Activated CD8-positive, alpha-beta T cell treated with anti-CD3 and anti-CD28 coated beads, Interleukin-2, amount 10 ng/mL, durations not matched to agents 7 days and 5 days (primary cell): ENCODE data around the gene DCTN2. TPM values are rescaled to one million over a fixed set of nuclear protein-coding genes. Genes with fewer than 3 reads are reported as not detected.
A peak's percentile ranks its signal among the peaks of the same experiment; 100 is the strongest.
"Not testable (repeated sequence)": the region's sequence is repeated elsewhere in the genome, so short reads cannot be mapped to it uniquely, and the experiment has no call there.

Experiments used
- ATAC-seq: fragments of 150-1000 bp; cut with Tn5 transposase; one replicate; pipeline ENCODE4 v1.10.0; 2021; ENCODE audit warnings: moderate library complexity
- CTCF ChIA-PET: fragments of 350-600 bp; sonication (Branson Sonifier 250); formaldehyde crosslinking; loops from one replicate; lab custom pipeline; 2021; ENCODE audit warnings: antibody characterized with exemption; lab: Charles Lee
- POLR2A ChIA-PET: fragments of 350-600 bp; sonication (Branson Sonifier 250); formaldehyde crosslinking; loops from one replicate; lab custom pipeline; 2021; ENCODE audit warnings: antibody characterized with exemption; lab: Charles Lee
- DNase-seq: peaks from one replicate; pipeline ENCODE4 v3.0.0-alpha.2; 2020
- H3K27ac Mint-ChIP-seq: one replicate; pipeline ENCODE4 v1.8.0; 2021; ENCODE audit warnings: mild to moderate bottlenecking, mixed read lengths
- H3K27me3 Mint-ChIP-seq: one replicate; pipeline ENCODE4 v1.8.0; 2021; ENCODE audit warnings: low read depth, mixed read lengths
- H3K36me3 Mint-ChIP-seq: one replicate; pipeline ENCODE4 v1.8.0; 2021; ENCODE audit warnings: low read depth, mixed read lengths
- H3K4me1 Mint-ChIP-seq: one replicate; pipeline ENCODE4 v1.8.0; 2021; ENCODE audit warnings: low read depth, mixed read lengths
- H3K4me3 Mint-ChIP-seq: one replicate; pipeline ENCODE4 v1.8.0; 2021; ENCODE audit warnings: mild to moderate bottlenecking, mixed read lengths
- H3K9me3 Mint-ChIP-seq: one replicate; pipeline ENCODE4 v1.8.0; 2022; ENCODE audit warnings: mixed read lengths; ENCODE audit not compliant: insufficient read depth
- total RNA-seq, 2 experiments: library from RNA; stranded (reverse); gene quantifications; one replicate each; pipeline ENCODE4 v1.2.3, GENCODE V29; 2021

Gene DCTN2
- total RNA-seq, 2 experiments from 2014 or later: 89.3 to 96.5 TPM

- H3K36me3 Mint-ChIP-seq: peaks cover 66% of the 10 kb centered on the region
- H3K4me1 Mint-ChIP-seq: peaks cover 51% of the 10 kb centered on the region
- no peak for DNase-seq
- ChIA-PET POLR2A (interaction anchor here (0.6 to 5.2 kb wide), 11 partner anchors 9 to 73 kb away, joined by 3 to 74 read pairs (median 9); partner anchors contain the start of genes ARHGAP9, DCTN2 and GLI1), CTCF (interaction anchor here (1.0 to 3.9 kb wide), 4 partner anchors 42 to 102 kb away, joined by 3 to 15 read pairs (median 6); partner anchors contain the start of gene GLI1)
- peak overlapping the region; percentile 100 for H3K27ac Mint-ChIP-seq
- no peaks in the 10 kb centered on the region for H3K27me3 Mint-ChIP-seq
- ATAC-seq: no peak
- no peaks in the 10 kb centered on the region for H3K9me3 Mint-ChIP-seq
- peak overlapping the region; percentile 86 for H3K4me3 Mint-ChIP-seq
Observed at GRCh38 chr12:57518920-57519795, 27.8 kb downstream of the DCTN2 start.

DNA sequence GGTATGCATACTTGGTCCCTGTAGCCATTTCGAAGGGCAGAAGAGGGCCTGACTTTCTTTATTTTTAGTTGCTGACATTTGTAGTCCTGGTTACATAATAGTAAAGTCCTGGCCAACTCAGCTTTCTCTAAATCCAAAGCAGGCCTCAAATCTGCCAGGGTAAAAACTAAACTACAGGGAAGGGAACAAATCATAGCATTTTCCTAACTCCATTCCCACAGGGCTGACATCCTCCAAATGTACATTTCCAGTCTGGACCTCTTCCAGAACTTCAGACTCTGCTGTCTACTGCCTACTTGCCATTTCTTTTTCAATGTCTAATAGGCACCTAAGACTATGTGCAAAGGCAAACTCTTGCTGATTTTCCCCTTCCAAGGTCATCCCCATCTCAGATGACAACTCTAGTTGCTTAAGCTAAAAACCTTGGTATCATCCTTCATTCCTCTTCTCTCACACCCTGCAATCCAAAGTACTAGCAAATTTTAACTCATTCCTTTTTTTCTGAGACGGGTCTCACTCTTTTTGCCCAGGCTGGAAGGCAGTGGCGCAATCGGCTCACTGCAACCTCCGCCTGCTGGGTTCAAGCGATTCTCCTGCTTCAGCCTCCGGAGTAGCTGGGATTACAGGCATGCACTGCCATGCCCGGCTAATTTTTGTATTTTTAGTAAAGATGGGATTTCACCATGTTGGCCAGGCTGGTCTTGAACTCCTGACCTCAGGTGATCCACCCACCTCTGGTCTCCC lies 28.6 kb downstream of the DCTN2 start:
- Mint-ChIP-seq H3K4me1 (peaks cover 42% of the 10 kb centered on the region), H3K36me3 (peaks cover 63% of the 10 kb centered on the region), H3K27me3 (no peaks in the 10 kb centered on the region)

GRCh38 chr12:57517718-57518117 lies 29.3 kb downstream of the DCTN2 start:
- not testable (repeated sequence) for ATAC-seq, H3K9me3 Mint-ChIP-seq, DNase-seq, H3K27ac Mint-ChIP-seq, H3K27me3 Mint-ChIP-seq, H3K4me3 Mint-ChIP-seq
- peaks cover 70% of the 10 kb centered on the region for H3K36me3 Mint-ChIP-seq
- peaks cover 41% of the 10 kb centered on the region for H3K4me1 Mint-ChIP-seq
- CTCF ChIA-PET: interaction anchor here (0.6 to 3.9 kb wide), 3 partner anchors 18 to 59 kb away, joined by 3 to 15 read pairs (median 11); no protein-coding TSS in a partner anchor
- POLR2A ChIA-PET: interaction anchor here (0.8 to 5.2 kb wide), 5 partner anchors 8 to 39 kb away, joined by 3 to 74 read pairs (median 4); partner anchors contain the start of genes ARHGAP9 and DCTN2

More for the DNA sequence above, 28.6 kb downstream of the DCTN2 start:
- ChIA-PET POLR2A (interaction anchor here (0.6 to 5.2 kb wide), 5 partner anchors 9 to 40 kb away, joined by 3 to 74 read pairs (median 4); partner anchors contain the start of gene ARHGAP9), CTCF (interaction anchor here (1.1 to 3.9 kb wide), 3 partner anchors 41 to 102 kb away, joined by 3 to 15 read pairs (median 11); no protein-coding TSS in a partner anchor)
- ATAC-seq (no peak), DNase-seq (no peak)
- Mint-ChIP-seq H3K9me3 (no peaks in the 10 kb centered on the region), H3K4me3 (peak overlapping the region; percentile 86), H3K27ac (peak overlapping the region; percentile 62)

DNA sequence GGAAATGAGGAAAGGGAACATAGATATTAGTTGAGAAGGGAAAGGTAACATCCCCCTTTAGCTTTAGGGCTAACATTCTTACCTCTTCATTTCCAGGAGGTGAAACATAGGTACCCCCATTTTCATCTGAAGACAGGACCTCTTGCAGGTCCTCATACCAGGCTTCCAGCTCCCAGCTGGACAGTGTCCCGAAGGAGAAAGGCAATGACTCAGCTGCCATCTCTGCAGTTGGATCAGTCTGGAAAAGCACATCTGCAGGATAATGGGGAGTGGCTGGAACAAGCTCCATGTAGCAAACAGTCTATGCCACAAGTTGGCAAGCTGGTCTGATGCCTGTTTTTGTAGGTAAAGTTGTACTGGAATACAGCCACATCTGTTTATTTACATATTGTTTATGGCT lies 29.8 kb downstream of the DCTN2 start:
- ChIA-PET POLR2A (interaction anchor here (0.8 to 5.2 kb wide), 2 partner anchors 29 to 39 kb away, joined by 3 to 74 read pairs; partner anchors contain the start of genes ARHGAP9 and DCTN2), CTCF (interaction anchor here (0.6 to 3.9 kb wide), 3 partner anchors 18 to 59 kb away, joined by 3 to 15 read pairs (median 11); no protein-coding TSS in a partner anchor)
- Mint-ChIP-seq H3K4me1 (peaks cover 44% of the 10 kb centered on the region), H3K36me3 (peaks cover 75% of the 10 kb centered on the region), H3K9me3 (no peaks in the 10 kb centered on the region), H3K4me3 (no peak overlapping the region), H3K27ac (no peak overlapping the region), H3K27me3 (no peaks in the 10 kb centered on the region)
- ATAC-seq (no peak), DNase-seq (no peak)

DNA sequence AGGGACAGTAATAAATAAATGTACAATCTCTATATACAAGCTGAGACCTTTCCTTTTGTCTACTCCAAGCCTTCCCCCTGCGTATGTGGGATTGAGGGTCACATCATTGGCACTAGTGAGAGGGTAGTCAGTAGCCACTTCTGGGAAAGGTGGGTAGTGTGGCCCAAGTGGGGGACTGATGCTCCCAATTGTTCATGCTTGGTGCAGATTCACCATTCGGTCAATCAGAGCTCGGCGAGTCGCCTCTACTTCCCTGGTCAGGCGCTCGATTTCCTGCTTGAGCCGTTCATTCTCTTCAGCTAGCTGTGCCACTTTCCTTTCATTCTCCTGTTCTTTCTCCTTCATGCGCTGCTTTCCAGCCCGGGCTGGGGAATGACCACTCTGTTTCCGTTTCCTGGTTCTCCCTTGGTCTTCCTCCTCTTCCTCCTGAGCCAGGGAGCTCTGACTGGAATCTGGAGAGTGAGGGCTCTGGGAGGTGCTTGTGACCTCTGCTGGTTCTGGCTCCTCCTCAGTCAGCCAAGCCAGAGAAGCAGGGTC lies 30.3 kb downstream of the DCTN2 start:
- ChIA-PET CTCF (interaction anchor here (0.6 to 3.9 kb wide), 4 partner anchors 17 to 58 kb away, joined by 3 to 15 read pairs (median 7); no protein-coding TSS in a partner anchor), POLR2A (interaction anchor here (5.2 kb wide), 1 partner anchor 38 kb away, joined by 74 read pairs; the partner anchor contains the start of gene ARHGAP9)

GRCh38 chr12:57515934-57516541 lies 31.0 kb downstream of the DCTN2 start:
- DNase-seq (no peak), ATAC-seq (no peak)
- ChIA-PET CTCF (interaction anchor here (1.3 to 3.9 kb wide), 4 partner anchors 35 to 64 kb away, joined by 3 to 15 read pairs (median 8); no protein-coding TSS in a partner anchor), POLR2A (interaction anchor here (1.2 to 5.2 kb wide), 2 partner anchors 10 to 37 kb away, joined by 3 to 74 read pairs; partner anchors contain the start of gene ARHGAP9)
- Mint-ChIP-seq H3K27ac (peak overlapping the region; percentile 13), H3K9me3 (no peaks in the 10 kb centered on the region), H3K4me3 (no peak overlapping the region), H3K27me3 (no peaks in the 10 kb centered on the region), H3K4me1 (peaks cover 32% of the 10 kb centered on the region), H3K36me3 (peaks cover 80% of the 10 kb centered on the region)

More for the DNA sequence above, 30.3 kb downstream of the DCTN2 start:
- Mint-ChIP-seq H3K27ac (peak overlapping the region; percentile 2), H3K36me3 (peaks cover 78% of the 10 kb centered on the region), H3K4me3 (no peak overlapping the region), H3K4me1 (peaks cover 39% of the 10 kb centered on the region), H3K9me3 (no peaks in the 10 kb centered on the region), H3K27me3 (no peaks in the 10 kb centered on the region)
- ATAC-seq (no peak), DNase-seq (no peak)

DNA sequence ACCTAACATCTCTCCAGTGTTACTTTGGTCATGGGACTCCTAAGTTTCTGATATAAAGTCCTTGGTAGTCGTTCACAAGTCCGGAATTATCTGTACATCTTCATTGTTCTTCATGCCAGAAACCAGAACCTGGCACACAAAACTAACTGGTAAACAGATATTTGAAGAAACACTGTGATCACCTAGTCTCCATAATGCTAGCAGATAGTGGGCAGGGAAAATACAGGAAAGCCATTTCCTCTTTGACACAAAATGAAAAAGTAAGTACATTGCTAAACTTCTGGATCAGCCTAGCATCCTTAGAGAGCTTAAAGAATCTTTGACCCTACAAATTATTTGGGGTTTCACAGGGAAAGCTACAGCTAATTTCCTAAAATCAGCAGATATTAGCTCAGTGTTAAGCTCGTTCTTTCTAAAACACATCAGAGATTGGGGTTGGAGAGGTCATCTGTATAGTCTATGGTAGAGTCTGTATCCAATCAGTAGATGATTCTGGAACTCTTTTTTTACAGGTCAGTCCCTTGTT lies 31.5 kb downstream of the DCTN2 start:
- ChIA-PET CTCF (interaction anchor here (0.9 to 3.9 kb wide), 6 partner anchors 9 to 63 kb away, joined by 3 to 15 read pairs (median 3); no protein-coding TSS in a partner anchor), POLR2A (interaction anchor here (1.2 kb wide), 1 partner anchor 10 kb away, joined by 3 read pairs; no protein-coding TSS in a partner anchor)
- peaks cover 80% of the 10 kb centered on the region for H3K36me3 Mint-ChIP-seq
- no peaks in the 10 kb centered on the region for H3K27me3 Mint-ChIP-seq
- ATAC-seq (no peak), DNase-seq (no peak)
- H3K27ac Mint-ChIP-seq: no peak overlapping the region
- peaks cover 29% of the 10 kb centered on the region for H3K4me1 Mint-ChIP-seq
- H3K4me3 Mint-ChIP-seq: no peak overlapping the region
- no peaks in the 10 kb centered on the region for H3K9me3 Mint-ChIP-seq

- Mint-ChIP-seq H3K36me3 (peaks cover 77% of the 10 kb centered on the region), H3K4me3 (no peak overlapping the region), H3K27ac (no peak overlapping the region), H3K4me1 (peaks cover 29% of the 10 kb centered on the region), H3K9me3 (no peaks in the 10 kb centered on the region), H3K27me3 (no peaks in the 10 kb centered on the region)
- CTCF ChIA-PET: interaction anchor here (0.9 to 3.9 kb wide), 5 partner anchors 9 to 63 kb away, joined by 3 to 15 read pairs (median 3); no protein-coding TSS in a partner anchor
- ATAC-seq (no peak), DNase-seq (no peak)
- POLR2A ChIA-PET: interaction anchor here (0.8 to 1.2 kb wide), 2 partner anchors 9 to 38 kb away, joined by 3 read pairs; no protein-coding TSS in a partner anchor
Observed at GRCh38 chr12:57514720-57515407, 32.1 kb downstream of the DCTN2 start.

- not testable (repeated sequence) for H3K27me3 Mint-ChIP-seq, DNase-seq, ATAC-seq, H3K27ac Mint-ChIP-seq, H3K9me3 Mint-ChIP-seq, H3K4me3 Mint-ChIP-seq
- Mint-ChIP-seq H3K4me1 (peaks cover 27% of the 10 kb centered on the region), H3K36me3 (peaks cover 75% of the 10 kb centered on the region)
- CTCF ChIA-PET: interaction anchor here (0.9 to 1.4 kb wide), 4 partner anchors 10 to 55 kb away, joined by 3 to 4 read pairs (median 3); no protein-coding TSS in a partner anchor
- POLR2A ChIA-PET: interaction anchor here (0.8 kb wide), 1 partner anchor 38 kb away, joined by 3 read pairs; no protein-coding TSS in a partner anchor
Observed at GRCh38 chr12:57514246-57514645, 32.7 kb downstream of the DCTN2 start.
